HepG2 (cell line): Measurements from ENCODE around the gene KRTDAP. TPM values are rescaled to one million over a fixed set of nuclear protein-coding genes. Genes with fewer than 3 reads are reported as not detected.

Experiments used
- ATAC-seq: fragments of 200-7000 bp; cut with Tn5 transposase; 3 replicates; pipeline ENCODE4 v1.9.1; 2020; ENCODE audit warnings: mild to moderate bottlenecking, moderate library complexity
- BruUV-seq: library from RNA; stranded (reverse); fragments of 400-500 nt; replicated peaks from 2 replicates; lab custom pipeline; 2021; lab: Mats Ljungman, UMichigan
- CTCF ChIA-PET: fragments of 300-600 bp; formaldehyde crosslinking; extraction: SDS; loops from one replicate; lab custom pipeline; 2021; ENCODE audit warnings: low total read pairs, inconsistent platforms, low intra/inter-chr PET ratio; lab: Yijun Ruan, JAX
- POLR2A ChIA-PET: fragments of 350-600 bp; sonication (Branson Sonifier 250); formaldehyde crosslinking; loops from one replicate; lab custom pipeline; 2020; ENCODE audit warnings: antibody characterized with exemption, inconsistent platforms; lab: Yijun Ruan, JAX
- DNase-seq: peaks from one replicate; pipeline ENCODE4 v3.0.0-alpha.2; 2015; ENCODE audit warnings: low spot score
- FAIRE-seq: peaks from 3 replicates; lab custom pipeline; 2011; peaks lifted over from hg19 to GRCh38; lab: Jason Lieb, UNC
- H2AFZ ChIP-seq: one replicate; pipeline ENCODE4 v1.6.1; 2011; ENCODE audit warnings: low read length, inconsistent platforms
- H3K27ac ChIP-seq: fragments of 300-600 bp; 3 replicates; pipeline ENCODE4 v1.8.0; 2011; ENCODE audit warnings: mixed run types, mild to moderate bottlenecking, mixed read lengths, low read length, inconsistent platforms; ENCODE audit not compliant: insufficient read depth; ENCODE audit errors: extremely low read length
- H3K27me3 ChIP-seq, 2 experiments: fragments of 200-600 bp in 1 of 2; 2 replicates in 1 of 2; 3 replicates in 1 of 2; pipeline versions ENCODE4 v1.6.0 to v1.8.0; 2011; ENCODE audit warnings: low read length in 2 of 2, mild to moderate bottlenecking in 2 of 2, moderate library complexity in 2 of 2, inconsistent platforms in 1 of 2; ENCODE audit not compliant: insufficient read depth in 2 of 2, control insufficient read depth in 1 of 2
- H3K36me3 ChIP-seq, 2 experiments: fragments of 200-600 bp in 1 of 2; replicated peaks in 1 of 2; 2 replicates in 1 of 2; 3 replicates in 1 of 2; pipeline versions ENCODE4 v1.5.1 to v1.8.0; 2011; ENCODE audit warnings: low read length in 2 of 2, inconsistent platforms in 1 of 2; ENCODE audit not compliant: insufficient read depth in 2 of 2, control insufficient read depth in 1 of 2
- H3K4me1 ChIP-seq: 2 replicates; pipeline ENCODE4 v1.5.1; 2012; ENCODE audit warnings: low read length, inconsistent platforms; ENCODE audit not compliant: insufficient read depth
- H3K4me2 ChIP-seq: 2 replicates; pipeline ENCODE4 v1.6.0; 2011; ENCODE audit warnings: low read depth, low read length, inconsistent platforms
- H3K4me3 ChIP-seq, 3 experiments: fragments of 200-600 bp in 1 of 3; sonication (generic), shearing (Covaris generic) in 1 of 3; replicated peaks in 1 of 3; 2 replicates each; pipeline ENCODE4 v1.5.1; 2011 to 2016; ENCODE audit warnings: low read length in 3 of 3, inconsistent platforms in 2 of 3, low read depth in 2 of 3, mild to moderate bottlenecking in 2 of 3, control low read depth in 1 of 3, mixed read lengths in 1 of 3; ENCODE audit not compliant: insufficient read depth in 1 of 3
- H3K79me2 ChIP-seq: one replicate; pipeline ENCODE4 v1.6.1; 2011; ENCODE audit warnings: low read length, inconsistent platforms; ENCODE audit not compliant: insufficient read depth
- H3K9ac ChIP-seq: 2 replicates; pipeline ENCODE4 v1.6.0; 2011; ENCODE audit warnings: mild to moderate bottlenecking, low read depth, low read length, inconsistent platforms; ENCODE audit not compliant: insufficient read depth
- H3K9me3 ChIP-seq: 2 replicates; pipeline ENCODE4 v1.5.1; 2012; ENCODE audit warnings: mild to moderate bottlenecking, low read length
- H4K20me1 ChIP-seq: 2 replicates; pipeline ENCODE4 v1.6.0; 2011; ENCODE audit warnings: inconsistent platforms, mild to moderate bottlenecking, low read length, moderate library complexity; ENCODE audit not compliant: insufficient read depth
- FOXP1 ChIP-seq, 2 experiments: fragments of 450-650 bp in 1 of 2; IDR thresholded peaks; 2 replicates each; pipeline ENCODE4 v1.6.1; 2017 to 2018; ENCODE audit warnings: antibody characterized with exemption in 1 of 2
- PPARG ChIP-seq: conservative IDR thresholded peaks from 2 replicates; pipeline ENCODE4 v1.6.1; 2016; ENCODE audit warnings: missing biosample characterization, missing genetic modification reagents
- RFX1 ChIP-seq: fragments of 450-650 bp; IDR thresholded peaks from 2 replicates; pipeline ENCODE4 v1.6.1; 2017
- SETDB1 ChIP-seq: sonication (generic); formaldehyde crosslinking; IDR thresholded peaks from 2 replicates; pipeline ENCODE4 v1.5.1; 2020; ENCODE audit warnings: missing genetic modification reagents, mild to moderate bottlenecking, borderline replicate concordance
- ZNF20 ChIP-seq: sonication (generic); formaldehyde crosslinking; IDR thresholded peaks from 2 replicates; pipeline ENCODE4 v1.4.0; 2020; ENCODE audit warnings: mild to moderate bottlenecking, moderate library complexity, missing genetic modification reagents
- ZNF672 ChIP-seq: sonication (generic); formaldehyde crosslinking; IDR thresholded peaks from 2 replicates; pipeline ENCODE4 v1.8.1; 2022; ENCODE audit warnings: missing genetic modification reagents
- WGBS: methylation state at CpG from one replicate; pipeline ENCODE4 v1.1.6; 2017; ENCODE audit warnings: low lambda C conversion rate; 5-methylcytosine and 5-hydroxymethylcytosine counted together
- in situ Hi-C: cut with HindIII; loops from 2 replicates; pipeline ENCODE4 v1.10.0; 2017; ENCODE audit warnings: low pct_unique_long_range_greater_than_20kb; ENCODE audit not compliant: extremely low pct_ligation_motif_present
- intact Hi-C: fragments of 100-400 bp; cut with micrococcal nuclease; formaldehyde crosslinking; loops from one replicate; pipeline ENCODE4 v1.10.0; 2022; ENCODE audit not compliant: unreplicated experiment
- polyA plus RNA-seq, 8 experiments: library from polyadenylated mRNA; depleted of rRNA in 3 of 8; stranded (reverse) in 7 of 8; unstranded in 1 of 8; fragments of >200 nt; fragmentation: Illumina TruSeq in 4 of 8; extraction: Trizol in 4 of 8; gene quantifications; 2 replicates each; pipeline versions ENCODE4 v1.2.1 to v1.2.3, GENCODE V29; 2011 to 2016; ENCODE audit warnings: low read depth in 4 of 8, missing spikeins in 1 of 8, mixed read lengths in 1 of 8; ENCODE audit not compliant: insufficient read depth in 1 of 8
- total RNA-seq, 5 experiments: library from RNA; depleted of rRNA; stranded (reverse); fragments of >200 nt; fragmentation: Illumina TruSeq; extraction: Trizol; gene quantifications; 2 replicates each; pipeline ENCODE4 v1.2.3, GENCODE V29; 2016; ENCODE audit warnings: low read depth in 1 of 5
- TF ChIP-seq, protein P1 (sequence below): sonication (generic); formaldehyde crosslinking; IDR thresholded peaks from 2 replicates; pipeline ENCODE4 v1.4.0; 2020; ENCODE audit warnings: mild to moderate bottlenecking, missing genetic modification reagents, borderline replicate concordance
- TF ChIP-seq, protein P2 (sequence below): sonication (generic); formaldehyde crosslinking; IDR thresholded peaks from 2 replicates; pipeline ENCODE4 v1.4.0; 2020; ENCODE audit warnings: missing genetic modification reagents, borderline replicate concordance

The KRTDAP gene
- total and polyA plus RNA-seq, 2 of the 13 experiments (the other 11 are each of a cell fraction or from before 2014, with no cell fraction given) = 0.86 to 1.5 TPM

DNA sequence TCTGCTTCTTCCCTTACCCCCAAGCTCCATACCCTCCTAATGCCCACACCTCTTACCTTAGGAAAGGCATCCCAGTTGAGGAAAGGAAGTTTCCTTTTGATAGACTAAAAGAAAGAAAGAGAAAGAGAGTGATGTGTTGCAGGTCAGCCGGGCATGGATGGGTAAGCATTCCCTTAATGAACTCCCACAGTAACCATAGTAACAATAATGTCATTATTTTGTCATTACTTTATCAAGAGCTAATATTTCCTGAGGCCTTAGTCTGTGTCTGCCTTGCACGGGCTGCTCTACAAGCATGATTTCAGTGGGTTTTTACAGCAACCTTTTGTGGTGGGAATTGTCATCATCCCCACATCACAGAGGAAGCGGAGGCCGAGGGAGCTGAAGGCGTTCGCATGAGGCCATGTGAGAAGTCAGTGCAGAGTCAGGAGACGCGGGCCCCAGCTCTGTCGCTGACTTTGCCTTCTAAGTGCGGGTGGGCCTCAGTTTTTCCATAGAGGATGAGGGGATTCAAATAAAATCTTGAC is 2.5 kb downstream of the KRTDAP start:
- intact Hi-C loops (no loop called here), in situ Hi-C loops (no loop called here)
- CTCF ChIA-PET = no interaction called here
- Histone ChIP-seq H3K36me3 (no peaks in the 10 kb centered on the region), H3K9me3 (no peaks in the 10 kb centered on the region), H3K4me3 (no peak overlapping the region), H3K27me3 (no peaks in the 10 kb centered on the region), H3K79me2 (no peaks in the 10 kb centered on the region), H4K20me1 (no peaks in the 10 kb centered on the region), H3K4me2 (no peak overlapping the region), H3K4me1 (peaks cover 40% of the 10 kb centered on the region), H3K27ac (no peak overlapping the region), H2AFZ (no peak overlapping the region), H3K9ac (no peak overlapping the region)
- FAIRE-seq = no peak
- BruUV-seq = no TSS peak
- 95% methylated on average over 10 of the region's 10 CpGs for WGBS
- no peak for ATAC-seq
- no peak for DNase-seq
- POLR2A ChIA-PET = no interaction called here
- TF ChIP-seq SETDB1 (no peak), RFX1 (peak; percentile 17; the same call in 1 of the 2 replicates)

DNA sequence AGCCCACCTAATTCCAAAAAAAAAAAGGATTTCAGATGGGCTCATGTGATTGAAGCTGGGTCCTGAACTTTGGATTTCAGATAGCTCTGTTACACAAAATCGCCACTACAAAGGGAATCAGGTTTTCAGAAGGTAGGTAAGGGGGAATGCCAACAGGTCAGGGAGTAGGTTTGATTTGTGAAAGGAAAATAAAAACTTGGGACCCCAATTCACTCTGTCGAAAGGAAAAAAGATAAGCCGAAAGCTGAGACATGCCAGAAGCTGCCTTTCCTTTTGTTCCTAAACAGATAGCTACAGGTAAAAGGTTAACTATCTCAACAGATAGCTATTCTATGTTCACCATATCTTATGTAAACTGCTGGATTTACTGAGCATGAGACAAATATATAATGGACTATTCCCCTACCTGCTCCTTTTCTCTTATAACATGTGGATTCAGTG is 4.0 kb downstream of the KRTDAP start:
- ChIA-PET CTCF (no interaction called here), POLR2A (interaction anchor here (1.0 to 1.2 kb wide), 2 partner anchors 14 to 22 kb away, joined by 3 read pairs; no protein-coding TSS in a partner anchor)
- Histone ChIP-seq H3K27ac (peak overlapping the region; percentile 59), H4K20me1 (no peaks in the 10 kb centered on the region), H3K79me2 (no peaks in the 10 kb centered on the region), H3K27me3 (no peaks in the 10 kb centered on the region), H3K9ac (no peak overlapping the region; the same call in 1 of the 2 replicates), H3K4me2 (peak overlapping the region; percentile 55), H3K4me3 (0 out of 6 replicates have a peak overlapping the region, but pooled peaks of 1 of the 3 experiments have one; percentile 21), H2AFZ (no peak overlapping the region), H3K9me3 (no peaks in the 10 kb centered on the region), H3K4me1 (peaks cover 40% of the 10 kb centered on the region), H3K36me3 (no peaks in the 10 kb centered on the region)
- BruUV-seq = no TSS peak
- intact Hi-C loops = no loop called here
- 0% methylated on average over 3 of the region's 3 CpGs for WGBS
- FAIRE-seq = peak; percentile 40
- in situ Hi-C loops = no loop called here
- DNase-seq = peak; percentile 79
- ATAC-seq = peak; percentile 63; the same call in 2 of the 3 replicates
- TF ChIP-seq ZNF20 (no peak), ZNF672 (CRISPR knock-in tag) (no peak), FOXP1 (IDR thresholded peaks at IDR 0.05) (no peak), FOXP1 (CRISPR knock-in tag; IDR thresholded peaks at IDR 0.05) (peak; percentile 30; the same call in 1 of the 2 replicates), PPARG (CRISPR knock-in tag) (peak; percentile 87)
- TF ChIP-seq, protein P1, sequence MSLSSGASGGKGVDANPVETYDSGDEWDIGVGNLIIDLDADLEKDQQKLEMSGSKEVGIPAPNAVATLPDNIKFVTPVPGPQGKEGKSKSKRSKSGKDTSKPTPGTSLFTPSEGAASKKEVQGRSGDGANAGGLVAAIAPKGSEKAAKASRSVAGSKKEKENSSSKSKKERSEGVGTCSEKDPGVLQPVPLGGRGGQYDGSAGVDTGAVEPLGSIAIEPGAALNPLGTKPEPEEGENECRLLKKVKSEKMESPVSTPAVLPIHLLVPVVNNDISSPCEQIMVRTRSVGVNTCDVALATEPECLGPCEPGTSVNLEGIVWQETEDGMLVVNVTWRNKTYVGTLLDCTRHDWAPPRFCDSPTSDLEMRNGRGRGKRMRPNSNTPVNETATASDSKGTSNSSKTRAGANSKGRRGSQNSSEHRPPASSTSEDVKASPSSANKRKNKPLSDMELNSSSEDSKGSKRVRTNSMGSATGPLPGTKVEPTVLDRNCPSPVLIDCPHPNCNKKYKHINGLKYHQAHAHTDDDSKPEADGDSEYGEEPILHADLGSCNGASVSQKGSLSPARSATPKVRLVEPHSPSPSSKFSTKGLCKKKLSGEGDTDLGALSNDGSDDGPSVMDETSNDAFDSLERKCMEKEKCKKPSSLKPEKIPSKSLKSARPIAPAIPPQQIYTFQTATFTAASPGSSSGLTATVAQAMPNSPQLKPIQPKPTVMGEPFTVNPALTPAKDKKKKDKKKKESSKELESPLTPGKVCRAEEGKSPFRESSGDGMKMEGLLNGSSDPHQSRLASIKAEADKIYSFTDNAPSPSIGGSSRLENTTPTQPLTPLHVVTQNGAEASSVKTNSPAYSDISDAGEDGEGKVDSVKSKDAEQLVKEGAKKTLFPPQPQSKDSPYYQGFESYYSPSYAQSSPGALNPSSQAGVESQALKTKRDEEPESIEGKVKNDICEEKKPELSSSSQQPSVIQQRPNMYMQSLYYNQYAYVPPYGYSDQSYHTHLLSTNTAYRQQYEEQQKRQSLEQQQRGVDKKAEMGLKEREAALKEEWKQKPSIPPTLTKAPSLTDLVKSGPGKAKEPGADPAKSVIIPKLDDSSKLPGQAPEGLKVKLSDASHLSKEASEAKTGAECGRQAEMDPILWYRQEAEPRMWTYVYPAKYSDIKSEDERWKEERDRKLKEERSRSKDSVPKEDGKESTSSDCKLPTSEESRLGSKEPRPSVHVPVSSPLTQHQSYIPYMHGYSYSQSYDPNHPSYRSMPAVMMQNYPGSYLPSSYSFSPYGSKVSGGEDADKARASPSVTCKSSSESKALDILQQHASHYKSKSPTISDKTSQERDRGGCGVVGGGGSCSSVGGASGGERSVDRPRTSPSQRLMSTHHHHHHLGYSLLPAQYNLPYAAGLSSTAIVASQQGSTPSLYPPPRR (CRISPR knock-in tag) = 0 out of 2 replicates have a peak, but pooled peaks have one; percentile 58
- TF ChIP-seq, protein P2, sequence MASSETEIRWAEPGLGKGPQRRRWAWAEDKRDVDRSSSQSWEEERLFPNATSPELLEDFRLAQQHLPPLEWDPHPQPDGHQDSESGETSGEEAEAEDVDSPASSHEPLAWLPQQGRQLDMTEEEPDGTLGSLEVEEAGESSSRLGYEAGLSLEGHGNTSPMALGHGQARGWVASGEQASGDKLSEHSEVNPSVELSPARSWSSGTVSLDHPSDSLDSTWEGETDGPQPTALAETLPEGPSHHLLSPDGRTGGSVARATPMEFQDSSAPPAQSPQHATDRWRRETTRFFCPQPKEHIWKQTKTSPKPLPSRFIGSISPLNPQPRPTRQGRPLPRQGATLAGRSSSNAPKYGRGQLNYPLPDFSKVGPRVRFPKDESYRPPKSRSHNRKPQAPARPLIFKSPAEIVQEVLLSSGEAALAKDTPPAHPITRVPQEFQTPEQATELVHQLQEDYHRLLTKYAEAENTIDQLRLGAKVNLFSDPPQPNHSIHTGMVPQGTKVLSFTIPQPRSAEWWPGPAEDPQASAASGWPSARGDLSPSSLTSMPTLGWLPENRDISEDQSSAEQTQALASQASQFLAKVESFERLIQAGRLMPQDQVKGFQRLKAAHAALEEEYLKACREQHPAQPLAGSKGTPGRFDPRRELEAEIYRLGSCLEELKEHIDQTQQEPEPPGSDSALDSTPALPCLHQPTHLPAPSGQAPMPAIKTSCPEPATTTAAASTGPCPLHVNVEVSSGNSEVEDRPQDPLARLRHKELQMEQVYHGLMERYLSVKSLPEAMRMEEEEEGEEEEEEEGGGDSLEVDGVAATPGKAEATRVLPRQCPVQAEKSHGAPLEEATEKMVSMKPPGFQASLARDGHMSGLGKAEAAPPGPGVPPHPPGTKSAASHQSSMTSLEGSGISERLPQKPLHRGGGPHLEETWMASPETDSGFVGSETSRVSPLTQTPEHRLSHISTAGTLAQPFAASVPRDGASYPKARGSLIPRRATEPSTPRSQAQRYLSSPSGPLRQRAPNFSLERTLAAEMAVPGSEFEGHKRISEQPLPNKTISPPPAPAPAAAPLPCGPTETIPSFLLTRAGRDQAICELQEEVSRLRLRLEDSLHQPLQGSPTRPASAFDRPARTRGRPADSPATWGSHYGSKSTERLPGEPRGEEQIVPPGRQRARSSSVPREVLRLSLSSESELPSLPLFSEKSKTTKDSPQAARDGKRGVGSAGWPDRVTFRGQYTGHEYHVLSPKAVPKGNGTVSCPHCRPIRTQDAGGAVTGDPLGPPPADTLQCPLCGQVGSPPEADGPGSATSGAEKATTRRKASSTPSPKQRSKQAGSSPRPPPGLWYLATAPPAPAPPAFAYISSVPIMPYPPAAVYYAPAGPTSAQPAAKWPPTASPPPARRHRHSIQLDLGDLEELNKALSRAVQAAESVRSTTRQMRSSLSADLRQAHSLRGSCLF (CRISPR knock-in tag) = no peak
